ENCODE results near the gene PKM. TPM values are rescaled to one million over a fixed set of nuclear protein-coding genes. Genes with fewer than 3 reads are reported as not detected.
A peak's percentile ranks its signal among the peaks of the same experiment; 100 is the strongest.

The PKM gene
- total RNA-seq, 4 donors from 2014 or later: 261 to 293 (median 272) TPM

DNA sequence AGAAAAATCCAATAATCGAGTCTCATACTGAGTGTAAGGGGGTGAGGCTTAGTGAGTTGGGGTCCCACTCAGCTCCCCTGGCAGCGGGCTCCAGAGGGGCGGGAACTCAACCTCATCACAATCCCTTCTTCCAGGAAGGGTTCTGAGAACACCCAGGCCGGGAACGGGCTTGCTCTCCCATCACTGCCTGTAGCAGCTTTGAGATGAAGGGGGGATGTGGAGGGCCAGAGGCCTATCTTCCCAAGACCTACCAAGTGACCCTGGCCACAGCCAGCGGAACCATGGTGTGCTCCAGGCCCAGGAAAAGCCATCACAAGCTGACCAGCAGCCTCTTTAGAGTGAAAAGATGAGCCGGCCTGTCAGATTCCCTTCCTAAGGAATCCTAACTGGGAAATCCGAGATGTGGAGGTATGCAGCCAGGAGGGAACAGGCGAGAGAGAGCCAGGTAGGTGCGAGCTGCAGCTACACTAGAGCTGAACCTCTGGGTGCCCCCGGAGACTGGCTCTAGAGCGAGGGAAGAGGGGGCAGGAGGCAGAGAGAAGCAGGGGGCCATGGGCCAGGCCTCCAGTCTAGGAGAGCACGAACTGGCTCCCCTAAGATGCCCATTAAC, 51.9 kb downstream of the PKM start:
- WGBS, 2 donors: 78 to 84% methylated on average over 13 of the region's 13 CpGs
- H3K27me3 ChIP-seq: no peaks in the 10 kb centered on the region
- DNase-seq (ENCODE audit: low spot score in 2 of 2): no peak
- peaks cover 0 to 57% (median 35%) of the 10 kb centered on the region in 4 donors for H3K4me1 ChIP-seq
- no peak for TF ChIP-seq EP300 (IDR thresholded peaks at IDR 0.05)
- no peak for TF ChIP-seq POLR2A (IDR thresholded peaks at IDR 0.05)
- TF ChIP-seq, protein P1, sequence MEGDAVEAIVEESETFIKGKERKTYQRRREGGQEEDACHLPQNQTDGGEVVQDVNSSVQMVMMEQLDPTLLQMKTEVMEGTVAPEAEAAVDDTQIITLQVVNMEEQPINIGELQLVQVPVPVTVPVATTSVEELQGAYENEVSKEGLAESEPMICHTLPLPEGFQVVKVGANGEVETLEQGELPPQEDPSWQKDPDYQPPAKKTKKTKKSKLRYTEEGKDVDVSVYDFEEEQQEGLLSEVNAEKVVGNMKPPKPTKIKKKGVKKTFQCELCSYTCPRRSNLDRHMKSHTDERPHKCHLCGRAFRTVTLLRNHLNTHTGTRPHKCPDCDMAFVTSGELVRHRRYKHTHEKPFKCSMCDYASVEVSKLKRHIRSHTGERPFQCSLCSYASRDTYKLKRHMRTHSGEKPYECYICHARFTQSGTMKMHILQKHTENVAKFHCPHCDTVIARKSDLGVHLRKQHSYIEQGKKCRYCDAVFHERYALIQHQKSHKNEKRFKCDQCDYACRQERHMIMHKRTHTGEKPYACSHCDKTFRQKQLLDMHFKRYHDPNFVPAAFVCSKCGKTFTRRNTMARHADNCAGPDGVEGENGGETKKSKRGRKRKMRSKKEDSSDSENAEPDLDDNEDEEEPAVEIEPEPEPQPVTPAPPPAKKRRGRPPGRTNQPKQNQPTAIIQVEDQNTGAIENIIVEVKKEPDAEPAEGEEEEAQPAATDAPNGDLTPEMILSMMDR (IDR thresholded peaks at IDR 0.05): no peak
- H3K36me3 ChIP-seq: no peaks in the 10 kb centered on the region
- peak overlapping the region; percentile 41 to 90 (median 72) for H3K27ac ChIP-seq
- no peak overlapping the region for H3K4me3 ChIP-seq
- H3K9me3 ChIP-seq: no peaks in the 10 kb centered on the region

DNA sequence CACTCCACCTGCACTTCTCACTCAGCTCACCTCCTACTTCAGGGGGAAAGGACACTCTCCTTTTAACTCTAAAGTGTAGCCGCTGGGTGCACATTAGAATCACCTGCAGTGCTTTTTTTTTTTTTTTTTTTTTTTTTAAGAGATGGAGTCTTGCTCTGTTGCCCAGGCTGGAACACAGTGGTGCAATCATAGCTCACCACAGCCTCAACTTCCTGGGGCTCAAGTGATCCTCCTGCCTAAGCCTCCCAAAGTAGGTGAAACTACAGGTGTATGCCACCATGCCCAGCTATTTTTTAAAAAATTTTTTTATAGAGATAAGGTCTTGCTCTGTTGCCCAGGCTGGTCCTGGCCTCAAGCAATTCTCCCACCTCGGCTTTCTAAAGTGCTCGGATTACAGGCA, 54.2 kb downstream of the PKM start:
- peak overlapping the region in 2 of 4 donors; percentile 29 to 62 for H3K27ac ChIP-seq
- H3K4me1 ChIP-seq: peaks cover 0 to 43% (median 30%) of the 10 kb centered on the region in 4 donors
- no peaks in the 10 kb centered on the region for H3K36me3 ChIP-seq
- TF ChIP-seq, protein P1 (IDR thresholded peaks at IDR 0.05): no peak
- TF ChIP-seq POLR2A (IDR thresholded peaks at IDR 0.05) (no peak), EP300 (IDR thresholded peaks at IDR 0.05) (no peak)
- no peak for DNase-seq (ENCODE audit: low spot score in 2 of 2)
- WGBS, 2 donors: 87 to 94% methylated on average over 3 of the region's 3 CpGs
- H3K4me3 ChIP-seq: no peak overlapping the region
- no peaks in the 10 kb centered on the region for H3K27me3 ChIP-seq
- H3K9me3 ChIP-seq: no peaks in the 10 kb centered on the region

DNA sequence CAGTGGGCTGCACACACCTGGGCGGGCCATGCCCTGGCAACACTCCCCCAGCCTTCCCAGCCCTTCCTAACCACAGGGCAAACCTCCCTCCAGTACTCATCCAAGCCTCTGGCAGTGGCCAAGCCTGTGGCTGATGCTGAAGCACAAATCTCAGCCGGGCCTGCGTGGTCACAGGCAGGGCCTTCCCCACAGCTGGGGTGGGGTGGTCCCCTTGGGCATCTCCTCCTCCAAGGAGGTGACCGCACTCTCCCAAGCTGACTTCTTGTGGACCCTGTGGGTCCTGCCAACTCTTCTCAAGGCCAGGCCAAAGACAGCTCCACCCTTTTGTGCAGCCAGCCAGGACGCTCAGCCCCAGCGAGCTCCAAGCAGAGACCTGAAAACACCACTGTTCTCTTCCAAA, 54.8 kb downstream of the PKM start:
- Histone ChIP-seq H3K27ac (peak overlapping the region in 2 of 4 donors; percentile 29 to 62), H3K4me3 (no peak overlapping the region), H3K27me3 (no peaks in the 10 kb centered on the region), H3K4me1 (peaks cover 0 to 41% (median 29%) of the 10 kb centered on the region in 4 donors), H3K9me3 (no peaks in the 10 kb centered on the region), H3K36me3 (no peaks in the 10 kb centered on the region)
- WGBS, 2 donors: 40 to 48% methylated on average over 3 to 6 of the region's 6 CpGs
- no peak for TF ChIP-seq POLR2A (IDR thresholded peaks at IDR 0.05)
- TF ChIP-seq EP300 (IDR thresholded peaks at IDR 0.05): no peak
- TF ChIP-seq, protein P1 (IDR thresholded peaks at IDR 0.05): no peak
- DNase-seq (ENCODE audit: low spot score in 2 of 2): no peak

DNA sequence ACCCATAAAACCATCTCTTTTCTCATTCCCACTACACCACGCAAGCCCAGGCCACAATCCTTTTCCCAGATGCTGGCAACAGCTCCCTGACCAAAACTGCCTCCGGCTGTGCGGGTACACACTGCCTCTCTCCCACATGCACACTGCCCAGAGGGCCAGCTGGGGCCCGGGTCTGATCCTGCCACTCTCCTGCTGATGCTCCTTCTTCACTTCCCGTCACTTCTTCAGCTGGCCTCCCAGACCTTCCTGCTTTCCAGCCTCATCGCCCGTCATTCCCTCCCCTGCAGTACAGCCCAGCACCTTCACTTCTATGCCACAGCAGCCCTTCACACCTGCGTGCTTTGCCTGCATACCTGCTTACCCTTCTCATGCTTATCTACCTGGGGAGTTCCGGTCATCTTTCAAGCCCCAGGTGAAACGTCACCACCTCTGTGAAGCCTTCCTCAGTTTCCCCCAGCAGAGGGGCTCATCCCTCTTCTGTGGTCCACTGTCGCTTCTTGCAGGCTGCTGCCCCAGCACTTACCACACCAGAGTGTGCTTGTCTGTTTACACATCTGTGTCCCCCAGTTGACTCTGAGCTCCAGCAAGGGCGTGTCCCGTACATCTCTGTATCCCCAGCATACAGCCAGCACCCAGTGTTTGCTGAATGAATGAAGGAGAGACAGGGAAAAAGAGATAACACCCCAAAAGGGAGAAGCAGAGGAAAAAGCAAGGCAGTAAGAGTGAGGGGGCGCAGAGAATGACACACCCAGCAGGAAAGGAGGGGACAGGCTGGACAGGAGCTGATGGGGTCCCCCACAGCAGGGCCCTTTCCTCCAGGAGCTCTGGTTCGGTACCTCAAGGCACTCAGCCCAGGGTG, 55.6 kb downstream of the PKM start:
- Histone ChIP-seq H3K27me3 (no peaks in the 10 kb centered on the region), H3K36me3 (no peaks in the 10 kb centered on the region), H3K27ac (peak overlapping the region in 2 of 4 donors; percentile 29 to 62), H3K4me1 (peaks cover 0 to 34% (median 24%) of the 10 kb centered on the region in 4 donors), H3K4me3 (no peak overlapping the region), H3K9me3 (no peaks in the 10 kb centered on the region)
- DNase-seq (ENCODE audit: low spot score in 2 of 2): no peak
- TF ChIP-seq, protein P1 (IDR thresholded peaks at IDR 0.05): no peak
- TF ChIP-seq EP300 (IDR thresholded peaks at IDR 0.05): no peak
- 89 to 91% methylated on average over 15 of the region's 15 CpGs for whole genome bisulfite sequencing, 2 donors

All from tibial nerve (tissue), 4 donors.